Measurements from ENCODE around the gene CACNA1G. TPM values are rescaled to one million over a fixed set of nuclear protein-coding genes. Genes with fewer than 3 reads are reported as not detected.
A peak's percentile ranks its signal among the peaks of the same experiment; 100 is the strongest.

Gene CACNA1G
- total RNA-seq, 4 donors from 2014 or later, result 0.11 to 0.38 (median 0.13) TPM; not detected in 1

DNA sequence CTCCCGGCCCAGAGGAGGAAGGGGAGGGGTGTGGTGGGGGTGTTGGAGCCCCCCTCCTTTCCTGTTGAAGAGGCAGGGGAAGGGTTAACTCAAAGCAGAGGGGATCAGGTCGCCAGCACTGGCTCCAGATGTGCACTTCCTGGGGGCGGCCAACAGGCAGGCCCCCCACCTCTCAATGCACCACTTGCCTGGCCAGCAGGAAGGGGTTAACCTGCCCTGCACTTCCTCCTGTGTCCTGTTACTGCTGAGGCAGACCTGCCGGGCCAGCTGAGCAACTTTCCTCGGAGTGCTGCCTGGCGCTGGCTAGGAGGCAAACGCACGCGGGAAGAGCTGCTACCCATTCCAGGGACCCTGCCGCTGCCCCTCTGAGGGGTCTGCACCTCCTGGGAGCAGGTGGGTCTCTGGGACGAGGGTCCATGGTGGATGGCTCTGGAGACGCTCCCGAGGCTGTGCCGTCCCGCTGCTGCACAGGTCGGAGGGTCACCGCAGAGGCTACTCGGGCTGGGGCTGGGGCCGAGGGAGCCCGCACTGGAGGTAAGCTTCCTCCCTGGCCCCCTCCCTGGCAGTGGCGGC lies 28.0 kb upstream of the CACNA1G start, which contains the start of gene EPN3:
Gene EPN3 (plus strand): TSS at position 284 of the 573 bp plus-strand sequence. CDS start 3,822 bp downstream, outside the sequence.
- Histone ChIP-seq H3K36me3 (peaks cover 0 to 17% (median 7%) of the 10 kb centered on the region in 3 donors), H3K4me1 (peaks cover 18 to 63% (median 22%) of the 10 kb centered on the region in 3 donors), H3K27me3 (peaks cover 0 to 63% (median 4%) of the 10 kb centered on the region in 4 donors), H3K4me3 (peak within 1 kb of the TSS; percentile 69 to 76 (median 74)), H3K27ac (peak within 1 kb of the TSS; percentile 76 to 96 (median 93)), H3K9me3 (no peaks in the 10 kb centered on the region)
- no peak for DNase-seq
- 0% methylated on average over 2 of the region's 21 CpGs; no CpG with 5 or more reads in 1 of the 2 donors for WGBS, 2 donors
- TF ChIP-seq CTCF (IDR thresholded peaks at IDR 0.05) (peak in 3 of 6 experiments; percentile 6 to 28 (median 14)), POLR2A (IDR thresholded peaks at IDR 0.05) (peak in 2 of 4 donors; percentile 42 to 44)
- intact Hi-C loops (cut with DNase I), result no loop called here

DNA sequence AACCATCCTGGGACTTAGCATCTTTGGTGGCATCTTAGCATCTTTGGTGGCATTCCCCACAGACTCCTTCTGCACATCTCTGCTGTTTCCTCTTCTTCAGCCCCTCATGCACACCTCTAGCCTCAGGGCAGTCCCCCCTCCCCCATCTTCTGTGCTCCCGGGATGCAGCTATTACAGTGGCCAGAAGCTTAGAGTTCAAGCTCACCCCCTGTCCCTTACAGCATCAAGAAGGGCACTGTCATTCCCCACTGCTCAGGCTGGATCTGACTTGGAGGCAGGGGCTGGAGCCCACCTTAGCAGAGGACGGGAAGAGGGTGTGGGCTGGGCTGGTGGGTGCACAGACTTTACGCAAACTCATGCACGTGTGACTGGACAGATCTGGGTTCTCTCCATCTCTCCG lies 27.3 kb upstream of the CACNA1G start:
- 2 to 25% methylated on average over 4 of the region's 5 CpGs for WGBS, 2 donors
- TF ChIP-seq CTCF (IDR thresholded peaks at IDR 0.05), result no peak
- no peak for TF ChIP-seq POLR2A (IDR thresholded peaks at IDR 0.05)
- Histone ChIP-seq H3K27me3 (peaks cover 0 to 63% (median 4%) of the 10 kb centered on the region in 4 donors), H3K4me1 (peaks cover 18 to 69% (median 22%) of the 10 kb centered on the region in 3 donors), H3K27ac (peak overlapping the region; percentile 76 to 96 (median 93)), H3K36me3 (peaks cover 3 to 23% (median 8%) of the 10 kb centered on the region in 3 donors), H3K9me3 (no peaks in the 10 kb centered on the region), H3K4me3 (peak overlapping the region; percentile 69 to 76 (median 74))
- DNase-seq, result no peak
- intact Hi-C loops (cut with DNase I), result no loop called here

GRCh38 chr17:50533720-50534148 lies 26.8 kb upstream of the CACNA1G start:
- intact Hi-C loops (cut with DNase I), result no loop called here
- no peak for DNase-seq
- H3K27ac ChIP-seq, result peak overlapping the region; percentile 76 to 96 (median 93)
- peaks cover 20 to 75% (median 22%) of the 10 kb centered on the region in 3 donors for H3K4me1 ChIP-seq
- TF ChIP-seq POLR2A (IDR thresholded peaks at IDR 0.05), result no peak
- no peak for TF ChIP-seq CTCF (IDR thresholded peaks at IDR 0.05)
- H3K36me3 ChIP-seq, result peaks cover 8 to 29% (median 9%) of the 10 kb centered on the region in 3 donors
- WGBS, 2 donors, result 2 to 3% methylated on average over 15 to 17 of the region's 17 CpGs
- peak overlapping the region; percentile 69 to 76 (median 74) for H3K4me3 ChIP-seq
- no peaks in the 10 kb centered on the region for H3K9me3 ChIP-seq
- peaks cover 0 to 58% (median 4%) of the 10 kb centered on the region in 4 donors for H3K27me3 ChIP-seq

- Histone ChIP-seq H3K36me3 (peaks cover 9 to 35% (median 9%) of the 10 kb centered on the region in 3 donors), H3K4me1 (peaks cover 24 to 81% (median 26%) of the 10 kb centered on the region in 3 donors), H3K27me3 (peaks cover 0 to 52% (median 4%) of the 10 kb centered on the region in 4 donors), H3K27ac (peak overlapping the region; percentile 76 to 96 (median 93)), H3K9me3 (no peaks in the 10 kb centered on the region), H3K4me3 (peak overlapping the region; percentile 69 to 76 (median 74))
- WGBS, 2 donors, result 22 to 48% methylated on average over 11 to 13 of the region's 24 CpGs
- no peak for DNase-seq
- TF ChIP-seq POLR2A (IDR thresholded peaks at IDR 0.05) (peak in 3 of 4 donors; percentile 43 to 73 (median 71)), CTCF (IDR thresholded peaks at IDR 0.05) (peak in 5 of 6 experiments; percentile 16 to 71 (median 58))
- intact Hi-C loops (cut with DNase I), result no loop called here
These were observed 26.1 kb upstream of the CACNA1G start for GRCh38 chr17:50534222-50534978.

All from esophagus squamous epithelium (tissue), 5 donors.